G401 (cell line): ENCODE measurements around the gene SPTSSB. TPM values are rescaled to one million over a fixed set of nuclear protein-coding genes. Genes with fewer than 3 reads are reported as not detected.

ENCODE experiments used
- DNase-seq: peaks from one replicate; pipeline ENCODE4 v3.0.0-alpha.2; 2015; ENCODE audit warnings: low spot score
- in situ Hi-C: cut with HindIII; loops from 2 replicates; pipeline ENCODE4 v1.10.0; 2016; ENCODE audit warnings: low sequenced_read_pairs, mixed read lengths
- total RNA-seq: library from RNA; depleted of rRNA; stranded (reverse); fragments of >200 nt; shearing (Covaris generic); gene quantifications from 2 replicates; pipeline ENCODE4 v1.2.3, GENCODE V29; 2014; rRNA removed

Gene SPTSSB, protein sequence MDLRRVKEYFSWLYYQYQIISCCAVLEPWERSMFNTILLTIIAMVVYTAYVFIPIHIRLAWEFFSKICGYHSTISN
- not detected in 2 replicates for total RNA-seq

DNA sequence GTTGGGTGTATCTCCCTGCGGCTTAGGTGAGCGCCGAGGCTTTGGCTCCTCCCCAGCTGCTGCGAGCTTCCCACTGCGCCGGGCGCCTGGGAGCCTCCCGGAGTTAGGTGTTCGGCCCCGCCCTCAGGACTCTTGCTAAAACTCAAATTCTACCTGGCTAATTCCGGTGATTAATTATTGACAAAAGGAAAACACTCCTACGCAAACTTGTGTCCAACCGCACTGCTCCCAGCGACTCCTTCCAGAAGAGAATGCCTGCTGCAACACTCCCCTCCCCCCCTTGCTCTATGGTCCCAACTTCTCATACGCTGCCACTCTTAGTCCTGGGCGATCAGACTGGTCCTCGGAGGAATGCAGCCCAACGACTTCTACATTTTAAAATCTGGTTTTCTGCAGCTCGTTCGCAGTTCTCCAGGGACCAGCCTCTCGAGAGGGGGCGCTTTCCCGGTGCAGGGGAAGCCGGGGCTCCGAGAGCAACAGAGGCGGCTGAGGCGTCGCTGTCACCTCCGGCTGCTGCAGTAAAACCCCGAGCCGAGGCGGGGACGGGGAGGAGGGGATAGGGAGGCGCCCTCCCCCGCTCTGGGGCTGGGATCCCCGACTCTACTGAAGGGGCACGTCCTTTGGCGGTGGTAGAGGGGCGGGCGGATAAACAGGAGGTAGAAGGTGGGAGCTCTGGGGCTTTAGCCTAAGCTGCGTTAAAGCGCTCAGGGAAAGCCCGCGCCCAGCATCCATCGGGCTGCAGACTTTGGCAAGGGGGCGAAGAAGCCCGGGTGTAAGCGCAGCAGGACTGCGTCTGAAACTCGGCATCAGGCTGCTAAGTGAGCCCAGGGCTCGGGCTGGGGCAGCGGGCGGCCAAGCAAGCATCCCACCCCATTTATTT is at the start of gene SPTSSB:
SPTSSB (minus strand) TSS at position 77 of the 880 bp plus-strand sequence. CDS start 25,194 bp downstream, outside the sequence.
- in situ Hi-C loops: no loop called here
- peak; percentile 71 for DNase-seq

- in situ Hi-C loops: no loop called here
- no peak for DNase-seq
Observed at GRCh38 chr3:161420746-161421145, 49.4 kb upstream of the SPTSSB start.

DNA sequence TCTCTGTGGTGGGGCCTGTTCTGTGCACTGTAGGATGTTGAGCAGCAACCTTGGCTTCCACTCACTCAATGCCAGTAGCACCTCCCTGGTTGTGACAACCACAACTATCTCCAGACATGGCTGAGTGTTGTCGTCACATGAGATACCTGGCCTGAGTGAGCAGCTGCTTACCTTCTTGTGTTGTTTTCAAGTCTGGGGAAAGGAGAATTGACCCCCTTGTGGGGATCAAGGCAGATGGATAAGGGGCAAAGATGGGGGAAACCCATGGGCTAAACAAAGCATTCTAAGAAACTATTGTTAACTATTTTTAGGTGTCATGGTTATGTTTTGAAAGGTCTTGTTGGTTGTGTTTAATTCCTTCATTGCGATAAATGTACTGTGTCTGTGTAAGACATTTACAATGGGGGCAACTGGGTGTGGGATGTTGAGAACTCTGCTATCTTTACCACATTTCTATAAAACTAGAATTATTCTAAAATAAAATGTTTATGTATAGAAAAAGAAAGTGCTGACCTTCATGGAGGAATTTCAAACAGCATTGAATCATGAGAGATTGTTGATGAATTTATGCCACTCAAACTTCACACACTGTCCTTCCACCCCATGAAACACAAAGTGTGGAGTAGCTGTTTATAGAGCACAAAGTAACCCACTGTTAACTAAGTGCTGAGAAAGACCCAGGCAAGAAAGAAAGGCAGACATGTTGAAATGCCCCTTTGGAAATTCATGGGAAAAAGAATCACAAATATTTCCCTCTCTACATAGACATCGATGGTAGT is 48.4 kb upstream of the SPTSSB start:
- in situ Hi-C loops: no loop called here

GRCh38 chr3:161415506-161416231 is 44.4 kb upstream of the SPTSSB start:
- in situ Hi-C loops: no loop called here
- DNase-seq: no peak

More for the DNA sequence above, 48.4 kb upstream of the SPTSSB start:
- no peak for DNase-seq

- in situ Hi-C loops: no loop called here
- DNase-seq: no peak
Observed at GRCh38 chr3:161414907-161415306, 43.6 kb upstream of the SPTSSB start.

- in situ Hi-C loops: no loop called here
- no peak for DNase-seq
Observed at GRCh38 chr3:161413855-161414210, 42.5 kb upstream of the SPTSSB start.

DNA sequence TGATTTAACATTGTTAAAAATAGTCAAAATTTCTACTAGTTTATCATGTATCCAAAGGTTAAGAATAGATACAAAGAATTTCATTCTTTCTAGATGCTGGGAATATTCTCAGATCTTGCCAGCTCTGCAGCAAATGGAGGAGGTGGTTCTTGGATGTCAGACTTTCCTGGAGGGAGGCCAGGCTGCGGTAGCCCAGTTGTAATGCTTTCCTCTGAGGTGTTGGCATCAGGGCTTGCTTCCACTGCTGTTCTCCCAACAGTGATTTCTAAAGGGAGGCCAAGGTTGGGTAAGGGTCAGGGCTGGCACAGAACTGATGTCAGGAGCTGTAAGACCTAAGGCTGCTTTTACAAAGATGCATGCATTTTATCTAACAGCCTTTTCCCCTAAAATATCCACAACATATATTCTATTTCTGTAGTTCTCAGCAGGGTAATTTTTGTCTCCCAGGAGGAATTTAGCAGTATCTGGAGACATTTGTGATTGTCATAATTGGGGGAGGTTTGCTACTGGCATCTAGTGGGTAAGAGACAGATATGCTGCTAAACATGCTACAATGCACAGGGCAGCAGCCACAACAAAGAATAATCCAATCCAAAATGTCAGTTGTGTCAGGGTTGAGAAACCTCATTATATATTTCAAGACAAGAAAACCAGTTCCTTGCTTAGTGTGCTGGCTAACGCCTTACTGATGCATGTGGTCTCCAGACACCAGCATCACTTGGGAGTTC is 42.0 kb upstream of the SPTSSB start:
- DNase-seq: no peak
- in situ Hi-C loops: no loop called here

DNA sequence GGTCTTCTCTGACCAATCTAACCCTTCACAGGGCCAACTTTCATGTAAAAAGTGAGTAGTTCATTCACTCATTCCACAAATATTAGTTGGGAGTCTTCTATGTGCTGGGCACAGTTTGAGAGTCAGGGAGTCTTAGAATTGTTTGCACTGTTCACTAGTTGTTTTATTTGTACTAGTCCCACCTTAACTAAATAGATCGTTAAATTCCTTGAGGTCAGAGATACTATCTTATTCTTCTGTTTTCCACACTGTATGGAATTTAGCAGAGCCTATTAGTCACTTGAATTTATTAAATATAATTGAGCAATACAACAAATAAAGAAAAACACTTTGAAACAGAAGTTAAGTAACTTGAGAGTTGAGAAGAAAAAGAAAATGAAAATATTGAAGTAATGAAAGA is 40.8 kb upstream of the SPTSSB start:
- DNase-seq: no peak
- in situ Hi-C loops: no loop called here

- in situ Hi-C loops: no loop called here
Observed at GRCh38 chr3:161409858-161410257, 38.5 kb upstream of the SPTSSB start.

GRCh38 chr3:161409069-161409468 is 37.8 kb upstream of the SPTSSB start:
- in situ Hi-C loops: no loop called here
- peak; percentile 70 for DNase-seq

More at GRCh38 chr3:161409858-161410257, 38.5 kb upstream of the SPTSSB start:
- no peak for DNase-seq

DNA sequence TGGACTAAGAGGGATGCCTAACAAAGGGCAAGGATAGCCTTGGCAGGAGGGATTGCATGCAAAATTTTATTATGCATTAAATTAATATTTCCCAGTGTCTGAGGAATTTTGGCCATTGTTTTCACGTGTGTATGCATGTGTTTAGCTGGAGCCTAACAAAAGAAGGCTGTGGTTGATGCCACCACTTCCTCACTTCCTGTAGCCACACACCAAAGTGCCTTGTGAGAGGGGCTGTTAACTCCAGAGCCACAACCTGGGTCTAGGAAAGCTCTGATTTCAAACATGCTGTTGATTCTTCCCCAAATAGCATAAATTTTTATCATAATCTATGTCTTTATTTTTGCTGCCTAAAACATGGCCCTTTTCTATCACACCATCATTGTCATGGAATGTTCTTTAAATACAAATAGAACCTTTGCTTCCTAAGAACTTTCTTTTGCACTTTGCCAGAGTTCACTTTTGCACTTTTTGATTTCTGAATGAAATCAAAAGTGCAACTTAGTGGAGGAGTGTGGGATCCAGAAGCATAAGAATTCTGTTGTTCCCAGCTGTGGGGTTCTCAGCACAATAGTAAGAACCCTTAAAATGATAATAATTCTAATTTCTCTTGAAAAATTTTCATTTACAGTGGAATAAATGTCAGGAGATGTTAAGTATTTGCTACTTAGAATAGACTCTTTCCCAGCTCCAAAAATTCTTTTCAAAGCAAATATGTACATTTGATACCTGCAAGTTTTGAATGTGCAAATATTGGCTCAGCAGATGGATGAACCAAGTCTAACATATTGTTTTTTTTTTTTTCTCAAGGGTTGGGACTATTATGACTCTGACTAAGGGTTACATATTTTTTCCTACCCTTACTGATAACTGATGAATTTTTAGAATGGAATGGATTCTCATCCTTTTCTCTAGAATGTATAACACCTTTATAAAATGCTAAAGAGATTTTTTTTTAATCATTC is 35.6 kb upstream of the SPTSSB start:
- in situ Hi-C loops: no loop called here
- DNase-seq: no peak

GRCh38 chr3:161405836-161406235 is 34.5 kb upstream of the SPTSSB start:
- DNase-seq: no peak
- in situ Hi-C loops: no loop called here

DNA sequence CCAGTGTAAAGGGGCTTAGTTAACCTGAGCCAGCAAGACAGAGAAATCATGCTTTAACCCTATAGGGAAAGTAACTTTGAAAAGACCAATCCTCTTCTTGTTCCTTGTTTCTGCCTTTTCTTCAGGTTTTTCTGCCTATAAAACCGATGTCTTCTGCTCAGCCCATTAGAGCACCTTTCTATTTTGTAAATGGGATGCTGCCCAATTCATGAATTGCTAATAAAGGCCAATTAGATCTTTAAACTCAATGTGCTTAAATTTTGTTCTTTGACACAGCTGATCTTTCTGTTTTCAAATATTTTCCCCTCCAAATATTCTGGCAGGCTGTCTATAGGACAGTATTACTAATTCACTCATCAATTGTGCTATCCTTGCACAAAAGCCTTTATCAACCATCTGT is 33.8 kb upstream of the SPTSSB start:
- no peak for DNase-seq
- in situ Hi-C loops: no loop called here

GRCh38 chr3:161403251-161403650 is 31.9 kb upstream of the SPTSSB start:
- in situ Hi-C loops: no loop called here
- no peak for DNase-seq

DNA sequence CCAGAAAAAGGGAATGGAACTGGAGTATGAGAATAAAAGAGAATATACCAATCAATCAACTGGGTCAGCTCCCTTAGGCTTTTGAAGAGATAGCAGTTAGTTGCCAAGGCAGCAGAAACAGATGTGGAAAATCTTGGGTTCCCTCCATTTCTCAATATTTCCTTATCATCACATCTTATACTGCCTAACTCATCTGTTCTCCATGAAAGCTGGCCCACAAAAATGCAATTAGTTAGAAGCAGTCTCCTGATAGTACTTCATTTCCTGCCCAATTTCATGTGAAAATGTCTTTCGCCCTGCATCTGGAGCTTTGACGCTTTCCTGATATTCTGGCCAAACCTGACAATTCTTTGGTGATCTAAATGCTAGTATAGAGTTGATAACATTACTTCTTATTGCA is 30.1 kb upstream of the SPTSSB start:
- in situ Hi-C loops: no loop called here
- no peak for DNase-seq

GRCh38 chr3:161400650-161401049 is 29.3 kb upstream of the SPTSSB start:
- no peak for DNase-seq
- in situ Hi-C loops: no loop called here

DNA sequence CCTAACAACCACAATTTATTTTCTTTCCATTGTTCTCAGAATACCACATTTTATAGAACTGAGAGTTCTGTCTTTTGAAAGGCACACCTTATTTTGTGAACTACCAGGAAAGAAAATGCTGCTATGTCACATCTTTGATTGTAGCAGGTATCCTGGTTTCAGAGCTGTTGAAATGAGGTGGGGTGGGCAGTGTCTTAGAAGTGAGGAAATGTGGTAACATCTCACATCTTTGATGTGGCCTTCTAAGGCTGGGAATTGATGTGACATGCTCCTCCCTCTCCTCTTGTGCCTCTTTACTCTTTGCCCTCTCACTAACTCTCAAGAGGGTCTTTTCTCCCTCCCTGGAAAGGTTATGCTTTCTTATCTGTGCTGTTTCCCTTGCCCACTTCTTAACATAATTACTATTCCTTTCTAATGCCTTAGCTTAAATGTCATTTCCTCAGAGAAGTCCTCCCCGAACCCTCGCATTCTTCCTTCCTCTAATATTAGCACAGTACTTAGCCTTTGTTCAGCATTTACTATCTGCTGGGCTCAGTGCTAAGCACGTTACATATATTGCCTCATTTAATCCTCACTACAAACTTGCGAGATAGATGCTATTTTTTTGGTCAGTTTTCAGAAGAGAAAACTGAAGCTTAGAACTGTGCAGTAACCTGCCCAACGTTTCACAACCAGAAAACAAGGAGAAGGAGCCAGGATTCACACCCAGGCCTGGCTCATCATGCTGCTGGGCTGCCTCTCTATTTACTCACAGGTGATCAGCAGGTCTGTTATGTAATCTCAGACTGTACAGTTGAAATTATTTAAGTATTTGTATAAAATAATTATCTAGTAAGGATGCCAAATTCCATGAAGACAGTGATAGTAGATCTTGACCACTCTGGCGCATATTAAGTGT is 24.0 kb upstream of the SPTSSB start:
- no peak for DNase-seq
- in situ Hi-C loops: no loop called here
